HG03103 (cell line): ENCODE measurements around the gene MYBPC2.

Source experiments
- ATAC-seq: cut with Tn5 transposase; IDR thresholded peaks from one replicate; pipeline ENCODE4 v1.9.1; 2021; ENCODE audit warnings: low read depth; ENCODE audit not compliant: unreplicated experiment

The MYBPC2 gene

GRCh38 chr19:50513746-50514345, 81.2 kb downstream of the MYBPC2 start, which contains the start of gene ASPDH:
Gene ASPDH, minus strand, starts transcription at chr19:50513913. Its CDS starts 90 bp downstream, at chr19:50513823.
- no peak for ATAC-seq

DNA sequence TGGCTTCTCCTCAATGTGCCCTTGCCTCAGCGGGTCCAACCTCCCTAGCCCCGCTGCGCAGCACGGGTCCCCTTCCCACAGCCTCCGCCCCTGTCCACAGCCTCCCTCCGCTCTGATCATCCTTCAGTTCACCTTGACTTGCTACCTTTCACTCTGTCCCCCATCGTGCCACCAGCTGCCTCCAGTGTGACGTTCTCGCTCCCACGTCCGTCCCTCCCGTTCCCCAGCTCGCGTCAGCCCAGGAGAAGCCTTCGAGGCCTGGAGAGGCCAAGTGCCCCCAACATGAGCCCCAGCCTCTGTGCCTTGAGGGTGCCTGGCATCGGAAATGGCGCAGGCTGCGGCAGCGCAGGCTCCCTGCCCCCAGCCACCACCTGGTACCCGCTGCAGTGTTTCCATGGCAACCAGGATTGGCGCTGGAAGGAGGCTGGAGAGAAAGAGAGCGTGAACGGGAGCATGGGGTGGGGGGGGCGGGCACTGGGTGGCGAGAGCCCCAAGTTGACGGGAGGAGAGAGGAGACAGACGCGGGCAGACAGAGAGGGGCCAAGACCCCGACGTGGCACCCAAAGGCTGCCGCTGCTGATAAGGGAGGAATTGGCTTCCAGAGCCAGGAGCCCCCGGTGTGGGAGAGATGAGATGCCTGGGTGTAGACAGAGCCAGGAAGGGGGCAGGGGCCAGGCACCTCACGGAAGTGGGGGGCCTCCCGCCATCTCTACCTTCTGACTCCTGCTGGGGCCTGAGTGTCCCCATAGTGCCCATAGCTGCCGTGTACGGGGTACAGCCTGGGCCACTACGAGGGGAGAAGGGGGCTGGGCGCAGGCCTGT, 81.9 kb downstream of the MYBPC2 start:
- ATAC-seq: no peak

GRCh38 chr19:50515168-50515561, 82.5 kb downstream of the MYBPC2 start:
- ATAC-seq: no peak
